ENCODE results near the gene ZFP69. TPM values are rescaled to one million over a fixed set of nuclear protein-coding genes. Genes with fewer than 3 reads are reported as not detected.
"Not testable (repeated sequence)": the region's sequence is repeated elsewhere in the genome, so short reads cannot be mapped to it uniquely, and the experiment has no call there.

ZFP69 gene
- total RNA-seq, 2 donors from 2014 or later, result 4.0 to 8.4 TPM

DNA sequence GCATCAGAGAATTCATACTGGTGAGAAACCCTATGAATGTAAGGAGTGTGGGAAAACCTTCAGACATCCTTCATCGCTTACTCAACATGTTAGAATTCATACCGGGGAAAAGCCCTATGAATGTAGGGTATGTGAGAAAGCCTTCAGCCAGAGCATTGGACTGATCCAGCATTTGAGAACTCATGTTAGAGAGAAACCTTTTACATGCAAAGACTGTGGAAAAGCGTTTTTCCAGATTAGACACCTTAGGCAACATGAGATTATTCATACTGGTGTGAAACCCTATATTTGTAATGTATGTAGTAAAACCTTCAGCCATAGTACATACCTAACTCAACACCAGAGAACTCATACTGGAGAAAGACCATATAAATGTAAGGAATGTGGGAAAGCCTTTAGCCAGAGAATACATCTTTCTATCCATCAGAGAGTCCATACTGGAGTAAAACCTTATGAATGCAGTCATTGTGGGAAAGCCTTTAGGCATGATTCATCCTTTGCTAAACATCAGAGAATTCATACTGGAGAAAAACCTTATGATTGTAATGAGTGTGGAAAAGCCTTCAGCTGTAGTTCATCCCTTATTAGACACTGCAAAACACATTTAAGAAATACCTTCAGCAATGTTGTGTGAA, 14.0 kb upstream of the ZFP69 start:
- Mint-ChIP-seq H3K4me3 (no peak overlapping the region), H3K27ac (no peak overlapping the region), H3K27me3 (ENCODE audit: low read depth) (no peaks in the 10 kb centered on the region), H3K4me1 (ENCODE audit: low read depth) (no peaks in the 10 kb centered on the region), H3K9me3 (peaks cover 27 to 46% of the 10 kb centered on the region in 2 donors), H3K36me3 (ENCODE audit: insufficient read depth in 2 of 2) (peaks cover 53 to 73% of the 10 kb centered on the region in 2 donors)
- no peak for ATAC-seq (replicated peaks in 1 of 2)
- no peak for DNase-seq

DNA sequence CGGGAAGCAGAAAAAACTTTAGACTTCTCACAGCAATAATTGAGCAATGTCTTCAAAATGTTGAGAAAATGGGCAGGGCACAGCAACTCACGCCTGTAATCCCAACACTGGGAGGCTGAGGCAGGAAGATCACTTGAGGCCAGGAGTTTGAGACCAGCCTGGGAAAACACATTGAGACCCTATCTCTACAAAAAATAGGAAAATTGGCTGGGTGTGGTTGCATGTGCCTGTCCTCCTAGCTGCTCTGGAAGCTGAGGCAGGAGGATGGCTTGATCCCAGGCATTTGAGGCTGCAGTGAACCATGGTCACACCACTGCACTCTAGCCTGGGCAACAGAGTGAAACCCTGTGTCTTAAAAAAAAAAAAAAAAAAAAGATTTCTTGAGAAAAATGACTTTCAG, 7.8 kb upstream of the ZFP69 start:
- no peak for ATAC-seq (replicated peaks in 1 of 2)
- Mint-ChIP-seq H3K4me1 (ENCODE audit: low read depth) (no peaks in the 10 kb centered on the region), H3K27ac (no peak overlapping the region), H3K4me3 (no peak overlapping the region), H3K27me3 (ENCODE audit: low read depth) (no peaks in the 10 kb centered on the region), H3K9me3 (peaks cover 26 to 47% of the 10 kb centered on the region in 2 donors), H3K36me3 (ENCODE audit: insufficient read depth in 2 of 2) (peaks cover 41 to 64% of the 10 kb centered on the region in 2 donors)
- DNase-seq, result no peak

DNA sequence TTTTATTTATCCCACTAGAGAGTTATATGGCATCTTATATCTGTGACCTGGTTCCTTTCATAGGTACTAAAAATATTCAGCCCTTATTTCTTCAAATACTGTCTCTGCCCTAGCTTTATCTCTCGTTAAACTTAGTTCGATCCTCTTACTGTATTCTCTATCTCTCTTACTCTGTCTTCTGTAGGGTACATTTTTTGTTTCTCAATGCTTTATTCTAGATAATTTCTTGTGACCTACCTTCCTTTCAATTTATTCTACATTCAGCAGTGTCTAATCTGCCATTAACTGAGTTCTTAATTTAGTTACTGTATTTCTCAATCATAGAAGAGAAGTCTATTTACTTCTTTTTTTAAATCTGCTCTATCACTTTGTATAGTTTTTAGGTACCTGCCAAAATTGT, 1.8 kb upstream of the ZFP69 start:
- ATAC-seq (replicated peaks in 1 of 2) (no peak), DNase-seq (no peak)
- Mint-ChIP-seq H3K4me3 (peak overlapping the region in 1 of 2 donors; percentile 25), H3K27me3 (ENCODE audit: low read depth) (no peaks in the 10 kb centered on the region), H3K9me3 (peaks cover 10 to 21% of the 10 kb centered on the region in 2 donors), H3K36me3 (ENCODE audit: insufficient read depth in 2 of 2) (peaks cover 26 to 44% of the 10 kb centered on the region in 2 donors), H3K27ac (no peak overlapping the region), H3K4me1 (ENCODE audit: low read depth) (peaks cover 21% of the 10 kb centered on the region)

DNA sequence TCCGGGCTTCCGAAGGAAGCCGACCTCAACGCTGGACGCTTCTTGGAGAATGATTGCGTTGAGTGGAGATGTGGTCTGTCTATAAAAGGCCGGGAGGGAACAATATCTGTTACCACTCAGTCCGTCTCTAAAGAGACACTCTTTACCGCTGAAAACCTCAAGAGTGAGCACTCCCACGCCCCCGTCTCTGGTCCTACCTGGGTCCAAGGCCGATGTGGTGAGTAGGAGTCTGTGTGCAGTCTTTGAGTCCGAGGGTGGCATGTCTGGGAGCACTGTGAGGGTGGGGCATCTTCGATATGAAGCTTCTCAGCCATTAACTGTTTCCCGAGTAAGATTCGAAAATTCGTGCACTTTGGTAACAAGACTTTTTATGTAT, 576 bp downstream of the ZFP69 start:
- Mint-ChIP-seq H3K27me3 (ENCODE audit: low read depth) (no peaks in the 10 kb centered on the region), H3K27ac (peak overlapping the region; percentile 54), H3K4me1 (ENCODE audit: low read depth) (peaks cover 21% of the 10 kb centered on the region), H3K36me3 (ENCODE audit: insufficient read depth in 2 of 2) (peaks cover 25 to 46% of the 10 kb centered on the region in 2 donors), H3K9me3 (peaks cover 8 to 19% of the 10 kb centered on the region in 2 donors), H3K4me3 (peak overlapping the region; percentile 79 to 82)
- DNase-seq, result peak; percentile 21 to 23
- peak; percentile 49 to 51 for ATAC-seq (replicated peaks in 1 of 2)

DNA sequence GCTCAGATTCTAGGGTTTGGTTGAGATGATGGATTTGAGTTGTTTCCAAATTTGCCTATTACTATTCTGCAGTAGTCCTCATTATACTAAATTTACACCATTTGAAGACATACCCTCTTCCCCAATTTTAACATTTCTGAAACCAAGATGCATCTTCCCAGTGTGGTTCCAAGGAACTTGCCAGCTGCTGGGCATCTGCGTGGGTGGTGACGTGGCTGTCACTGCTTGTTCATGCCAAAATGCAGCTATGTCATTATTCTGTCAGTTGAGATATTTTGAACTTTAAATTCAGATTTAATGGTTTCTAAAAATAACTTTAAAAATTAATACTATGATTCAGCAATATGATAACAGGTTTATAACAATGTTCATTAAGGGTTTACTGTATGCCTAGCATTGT, 1.2 kb downstream of the ZFP69 start:
- no peak for ATAC-seq (replicated peaks in 1 of 2)
- H3K4me1 Mint-ChIP-seq (ENCODE audit: low read depth), result peaks cover 21% of the 10 kb centered on the region
- H3K9me3 Mint-ChIP-seq, result peaks cover 4 to 18% of the 10 kb centered on the region in 2 donors
- H3K4me3 Mint-ChIP-seq, result peak overlapping the region; percentile 79 to 82
- no peaks in the 10 kb centered on the region for H3K27me3 Mint-ChIP-seq (ENCODE audit: low read depth)
- peaks cover 24 to 46% of the 10 kb centered on the region in 2 donors for H3K36me3 Mint-ChIP-seq (ENCODE audit: insufficient read depth in 2 of 2)
- H3K27ac Mint-ChIP-seq, result peak overlapping the region; percentile 54
- no peak for DNase-seq

DNA sequence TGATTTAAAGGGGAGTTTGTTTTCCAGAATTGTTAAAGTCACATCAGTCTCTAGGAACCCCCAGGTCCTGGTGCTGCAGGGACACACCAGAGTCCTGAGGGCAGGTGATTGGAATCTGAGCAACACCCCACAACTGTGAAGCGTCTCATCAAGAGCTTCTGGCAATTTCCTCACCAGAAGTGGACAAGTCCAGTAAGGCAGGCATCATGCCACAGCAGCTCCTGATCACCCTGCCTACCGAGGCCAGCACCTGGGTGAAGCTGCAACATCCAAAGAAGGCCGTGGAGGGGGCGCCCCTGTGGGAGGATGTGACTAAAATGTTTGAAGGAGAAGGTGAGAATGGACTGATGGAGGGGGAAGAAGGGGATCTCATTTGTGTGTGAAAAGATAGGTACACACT, 2.1 kb downstream of the ZFP69 start:
- H3K4me1 Mint-ChIP-seq (ENCODE audit: low read depth), result peaks cover 21% of the 10 kb centered on the region
- no peak for ATAC-seq (replicated peaks in 1 of 2)
- no peaks in the 10 kb centered on the region for H3K27me3 Mint-ChIP-seq (ENCODE audit: low read depth)
- H3K27ac Mint-ChIP-seq, result peak overlapping the region; percentile 25
- H3K9me3 Mint-ChIP-seq, result peaks cover 4 to 15% of the 10 kb centered on the region in 2 donors
- peak in 1 of 2 donors; percentile 3 for DNase-seq
- peak overlapping the region; percentile 6 to 19 for H3K4me3 Mint-ChIP-seq
- peaks cover 23 to 49% of the 10 kb centered on the region in 2 donors for H3K36me3 Mint-ChIP-seq (ENCODE audit: insufficient read depth in 2 of 2)

DNA sequence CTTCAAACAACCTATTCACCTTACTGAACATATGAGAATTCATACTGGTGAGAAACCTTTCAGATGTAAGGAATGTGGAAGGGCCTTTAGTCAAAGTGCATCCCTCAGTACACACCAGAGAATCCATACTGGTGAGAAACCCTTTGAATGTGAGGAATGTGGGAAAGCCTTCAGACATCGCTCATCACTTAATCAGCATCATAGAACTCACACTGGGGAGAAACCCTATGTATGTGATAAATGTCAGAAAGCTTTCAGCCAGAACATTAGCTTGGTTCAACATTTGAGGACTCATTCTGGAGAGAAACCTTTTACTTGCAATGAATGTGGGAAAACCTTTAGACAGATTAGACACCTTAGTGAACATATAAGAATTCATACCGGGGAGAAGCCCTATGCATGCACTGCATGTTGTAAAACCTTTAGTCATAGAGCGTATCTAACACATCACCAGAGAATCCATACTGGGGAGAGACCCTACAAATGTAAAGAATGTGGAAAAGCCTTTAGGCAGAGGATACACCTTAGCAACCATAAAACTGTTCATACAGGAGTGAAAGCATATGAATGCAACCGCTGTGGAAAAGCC, 18.3 kb downstream of the ZFP69 start:
- ATAC-seq (replicated peaks in 1 of 2), result no peak
- Mint-ChIP-seq H3K27me3 (ENCODE audit: low read depth) (no peaks in the 10 kb centered on the region), H3K27ac (no peak overlapping the region), H3K9me3 (peaks cover 32 to 38% of the 10 kb centered on the region in 2 donors), H3K4me1 (ENCODE audit: low read depth) (peaks cover 7% of the 10 kb centered on the region), H3K4me3 (no peak overlapping the region), H3K36me3 (ENCODE audit: insufficient read depth in 2 of 2) (peaks cover 51 to 73% of the 10 kb centered on the region in 2 donors)
- no peak for DNase-seq

DNA sequence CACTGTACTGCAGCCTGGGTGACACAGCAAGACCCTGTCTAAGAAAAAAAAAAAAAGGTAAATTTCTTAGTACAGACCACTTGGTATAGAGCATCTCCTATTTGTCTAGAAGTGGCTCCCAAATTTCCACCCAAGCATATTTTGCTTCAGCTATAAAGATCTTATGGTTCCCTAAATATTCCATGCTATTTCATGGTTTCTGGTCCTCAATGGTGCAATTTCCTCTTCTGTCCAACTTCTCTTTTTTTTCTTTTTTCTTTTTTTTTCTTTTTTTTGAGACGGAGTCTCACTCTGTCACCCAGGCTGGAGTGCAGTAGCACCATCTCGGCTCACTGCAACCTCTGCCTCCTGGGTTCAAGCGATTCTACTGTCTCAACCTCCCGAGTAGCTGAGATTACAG, 25.6 kb downstream of the ZFP69 start:
- H3K9me3 Mint-ChIP-seq, result peaks cover 18 to 34% of the 10 kb centered on the region in 2 donors

DNA sequence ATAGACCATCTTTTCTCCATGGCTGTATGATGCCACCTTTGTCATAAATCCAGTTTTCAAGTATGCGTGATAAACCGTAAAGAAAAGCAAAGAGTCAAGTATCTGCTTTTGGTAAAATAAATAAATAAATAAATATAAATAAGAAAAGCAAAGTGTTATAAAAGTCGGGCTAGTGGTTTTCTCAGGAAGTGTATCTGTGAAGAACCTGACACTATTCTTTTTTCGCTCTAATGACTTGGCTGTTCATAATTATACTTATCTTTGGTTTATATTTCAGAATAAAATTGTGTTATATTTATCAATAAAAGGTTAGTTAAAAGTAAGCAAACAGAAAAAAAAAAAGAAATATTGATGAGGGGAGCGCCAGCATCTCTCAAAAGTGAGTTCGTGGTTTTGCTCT, 30.9 kb downstream of the ZFP69 start:
- Mint-ChIP-seq H3K4me1 (ENCODE audit: low read depth) (peaks cover 19% of the 10 kb centered on the region), H3K36me3 (ENCODE audit: insufficient read depth in 2 of 2) (peaks cover 26 to 55% of the 10 kb centered on the region in 2 donors), H3K4me3 (peak overlapping the region; percentile 81 to 93), H3K27ac (peak overlapping the region; percentile 83), H3K27me3 (ENCODE audit: low read depth) (no peaks in the 10 kb centered on the region), H3K9me3 (peaks cover 11 to 17% of the 10 kb centered on the region in 2 donors)
- ATAC-seq (replicated peaks in 1 of 2), result no peak
- DNase-seq, result no peak

More for the DNA sequence above, 25.6 kb downstream of the ZFP69 start:
- H3K36me3 Mint-ChIP-seq (ENCODE audit: insufficient read depth in 2 of 2), result peaks cover 42 to 65% of the 10 kb centered on the region in 2 donors
- not testable (repeated sequence) for H3K4me1 Mint-ChIP-seq (ENCODE audit: low read depth); ATAC-seq (replicated peaks in 1 of 2); H3K27ac Mint-ChIP-seq; DNase-seq; H3K4me3 Mint-ChIP-seq; H3K27me3 Mint-ChIP-seq (ENCODE audit: low read depth)

DNA sequence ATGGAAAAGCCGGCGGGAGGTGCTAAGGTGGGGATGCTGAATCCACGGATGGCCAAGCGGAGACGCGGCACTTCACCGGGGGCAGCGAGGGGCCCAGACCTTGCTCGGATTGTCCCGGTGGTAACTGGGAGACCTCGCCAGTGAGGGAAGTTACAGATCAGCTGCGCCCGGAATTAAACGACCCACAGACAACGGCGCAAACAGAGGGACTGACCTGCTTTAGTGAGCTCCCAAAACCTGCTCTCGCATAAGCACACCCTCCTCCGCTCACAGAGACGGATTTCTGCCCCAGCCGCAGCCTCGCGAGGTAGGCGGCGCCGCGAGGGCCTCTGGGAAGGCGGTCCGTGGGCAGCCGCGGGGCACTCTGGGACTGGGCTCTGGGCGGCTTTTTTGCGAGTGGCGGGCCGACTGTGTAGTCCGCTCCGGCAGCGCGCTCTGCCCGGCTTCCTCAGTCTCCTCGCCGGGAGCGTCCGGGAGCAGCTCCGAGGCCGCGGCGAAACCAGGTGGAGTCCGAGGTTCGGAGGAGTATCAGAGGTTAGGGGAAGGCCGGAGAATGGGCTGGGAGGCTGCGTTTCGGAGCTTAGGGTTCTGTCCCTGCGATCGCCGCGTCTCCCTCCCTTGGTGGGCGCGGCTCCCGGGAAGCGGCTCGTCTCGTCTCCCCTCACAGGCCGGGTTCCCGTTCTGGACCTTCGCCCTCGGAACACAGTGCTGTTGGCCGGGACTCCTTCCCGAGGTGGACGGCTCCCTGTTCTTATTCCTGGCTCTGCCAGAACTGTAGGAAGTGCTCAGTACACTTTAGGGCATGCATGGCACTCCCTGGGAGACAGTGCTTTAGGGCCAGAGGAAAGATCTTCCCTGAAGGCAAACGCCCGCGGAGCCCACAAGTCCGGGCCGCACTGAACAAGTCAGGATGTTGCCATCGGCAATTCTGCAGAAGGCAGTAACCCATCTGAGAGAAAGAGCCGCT, 31.6 kb downstream of the ZFP69 start, which contains the start of gene EXO5:
Gene EXO5, plus strand, starts transcription at position 393 of the 967 bp plus-strand sequence. CDS start 5,778 bp downstream, outside the sequence.
- peak; percentile 98 for ATAC-seq (replicated peaks in 1 of 2)
- Mint-ChIP-seq H3K9me3 (peaks cover 11 to 17% of the 10 kb centered on the region in 2 donors), H3K27me3 (ENCODE audit: low read depth) (no peaks in the 10 kb centered on the region), H3K4me1 (ENCODE audit: low read depth) (peaks cover 19% of the 10 kb centered on the region), H3K36me3 (ENCODE audit: insufficient read depth in 2 of 2) (peaks cover 24 to 55% of the 10 kb centered on the region in 2 donors), H3K27ac (peak within 1 kb of the TSS; percentile 83), H3K4me3 (peak within 1 kb of the TSS; percentile 81 to 93)
- DNase-seq, result peak; percentile 88 to 90

DNA sequence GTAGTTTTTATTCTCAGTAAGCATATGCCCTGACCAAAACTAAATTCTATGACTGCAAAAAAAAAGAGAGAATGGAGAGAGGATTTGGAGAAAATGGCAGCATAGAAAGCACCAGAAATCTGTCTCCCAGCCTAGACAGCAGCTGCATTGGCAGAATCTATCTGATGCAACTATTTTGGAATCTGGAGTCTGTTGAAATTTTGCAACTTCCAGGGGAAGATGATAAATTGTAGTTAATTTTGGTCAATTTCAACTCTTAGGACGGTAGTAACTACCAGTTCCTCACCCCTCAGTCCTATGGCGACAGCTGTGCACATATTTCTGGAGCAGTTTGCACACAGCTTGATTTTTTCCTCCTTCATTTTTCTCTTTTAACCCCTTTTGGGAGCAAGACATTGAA, 42.4 kb downstream of the ZFP69 start:
- H3K27me3 Mint-ChIP-seq (ENCODE audit: low read depth), result no peaks in the 10 kb centered on the region
- H3K9me3 Mint-ChIP-seq, result peaks cover 20 to 36% of the 10 kb centered on the region in 2 donors
- no peak overlapping the region for H3K27ac Mint-ChIP-seq
- DNase-seq (no peak), ATAC-seq (replicated peaks in 1 of 2) (no peak)
- H3K4me1 Mint-ChIP-seq (ENCODE audit: low read depth), result no peaks in the 10 kb centered on the region
- H3K4me3 Mint-ChIP-seq, result no peak overlapping the region
- H3K36me3 Mint-ChIP-seq (ENCODE audit: insufficient read depth in 2 of 2), result peaks cover 26 to 45% of the 10 kb centered on the region in 2 donors

DNA sequence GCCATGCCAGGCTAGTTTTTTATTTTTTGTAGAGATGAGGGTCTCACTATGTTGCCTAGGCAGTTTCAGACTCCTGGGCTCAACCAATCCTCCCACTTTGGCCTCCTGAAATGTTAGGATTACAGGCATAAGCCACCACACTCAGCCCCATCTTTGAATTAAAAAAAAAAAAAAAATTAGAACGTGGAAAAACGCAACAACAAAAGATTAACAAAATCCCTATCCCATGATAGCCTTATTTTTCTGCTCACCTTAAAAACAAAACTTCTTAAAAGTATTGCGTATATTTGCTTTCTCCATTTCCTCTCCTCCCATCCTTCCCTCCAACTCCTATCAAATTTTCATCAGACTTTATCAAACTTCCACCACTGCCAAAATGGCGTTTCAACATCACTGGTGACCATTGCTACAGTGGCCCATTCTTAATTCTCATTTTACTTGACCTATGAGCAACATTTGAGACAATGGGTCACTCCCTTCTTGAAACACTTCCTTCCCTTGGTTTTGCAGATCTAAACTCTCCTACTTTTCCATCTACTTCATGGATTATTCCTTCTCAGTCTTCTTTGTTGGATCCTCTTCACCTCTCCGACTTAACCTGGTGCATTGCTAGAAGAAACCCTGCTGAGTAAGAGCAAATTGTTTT, 53.8 kb downstream of the ZFP69 start:
- H3K4me3 Mint-ChIP-seq, result peak overlapping the region; percentile 96 to 97
- H3K27ac Mint-ChIP-seq, result peak overlapping the region; percentile 95
- ATAC-seq (replicated peaks in 1 of 2), result peak in 1 of 2 donors; percentile 1
- peaks cover 25% of the 10 kb centered on the region for H3K4me1 Mint-ChIP-seq (ENCODE audit: low read depth)
- H3K9me3 Mint-ChIP-seq, result peaks cover 12 to 14% of the 10 kb centered on the region in 2 donors
- H3K27me3 Mint-ChIP-seq (ENCODE audit: low read depth), result peaks cover 13% of the 10 kb centered on the region
- DNase-seq, result peak in 1 of 2 donors; percentile 2
- H3K36me3 Mint-ChIP-seq (ENCODE audit: insufficient read depth in 2 of 2), result peaks cover 14% of the 10 kb centered on the region in 2 donors
